Measurements from ENCODE around the gene TMSB15C.
"Not testable (repeated sequence)": the region's sequence is repeated elsewhere in the genome, so short reads cannot be mapped to it uniquely, and the experiment has no call there.

The TMSB15C gene

DNA sequence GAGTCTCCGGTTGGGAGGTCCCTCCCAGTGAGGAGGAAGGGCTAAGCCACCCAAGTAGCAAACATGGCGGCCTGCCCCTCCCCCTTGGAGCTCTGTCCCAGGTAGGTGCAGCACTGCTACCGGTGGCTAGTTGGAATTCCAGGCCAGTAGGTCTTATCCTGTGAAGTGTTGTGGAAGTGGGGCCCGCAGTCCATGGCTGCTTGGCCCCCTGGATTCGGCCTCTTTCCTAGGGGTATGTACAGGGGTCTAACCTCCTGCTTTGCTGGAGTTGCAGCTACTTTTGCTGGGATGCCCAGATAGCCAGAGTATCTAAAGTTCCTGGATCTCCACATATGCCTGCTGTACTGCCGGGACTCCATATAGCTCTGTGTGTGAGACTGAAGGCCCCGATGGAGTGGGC, 9.9 kb upstream of the TMSB15C start:
- Mint-ChIP-seq H3K4me1 (ENCODE audit: low read depth in 2 of 2) (no peaks in the 10 kb centered on the region), H3K9me3 (no peaks in the 10 kb centered on the region), H3K4me3 (no peak overlapping the region), H3K36me3 (ENCODE audit: insufficient read depth) (no peaks in the 10 kb centered on the region), H3K27ac (no peak overlapping the region), H3K27me3 (peaks cover 10 to 15% of the 10 kb centered on the region in 2 donors)
- DNase-seq (no peak), ATAC-seq (replicated peaks) (no peak)

DNA sequence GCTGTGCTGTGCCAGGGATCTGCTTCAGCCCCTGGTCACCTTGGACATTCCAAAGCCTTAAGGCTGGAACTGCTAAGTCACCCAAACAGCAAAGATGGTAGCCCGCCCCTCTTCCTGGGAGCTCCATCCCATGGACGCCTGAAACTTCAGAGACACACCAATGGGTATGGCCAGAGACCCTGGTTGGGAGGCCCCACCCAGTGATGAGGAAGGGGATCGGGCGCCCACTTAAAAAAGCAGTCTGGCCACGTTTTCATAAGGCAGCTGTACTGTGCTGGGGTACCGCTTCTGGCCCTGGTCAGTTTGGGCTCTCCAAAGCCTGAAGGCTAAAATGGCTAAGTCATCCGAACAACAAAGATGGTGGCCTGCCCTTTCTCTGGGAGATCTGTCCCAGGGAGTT, 9.4 kb upstream of the TMSB15C start:
- Mint-ChIP-seq H3K9me3 (no peaks in the 10 kb centered on the region), H3K4me1 (ENCODE audit: low read depth in 2 of 2) (no peaks in the 10 kb centered on the region), H3K27ac (no peak overlapping the region), H3K36me3 (ENCODE audit: insufficient read depth) (no peaks in the 10 kb centered on the region), H3K4me3 (no peak overlapping the region), H3K27me3 (peaks cover 10 to 15% of the 10 kb centered on the region in 2 donors)
- DNase-seq (no peak), ATAC-seq (replicated peaks) (no peak)

DNA sequence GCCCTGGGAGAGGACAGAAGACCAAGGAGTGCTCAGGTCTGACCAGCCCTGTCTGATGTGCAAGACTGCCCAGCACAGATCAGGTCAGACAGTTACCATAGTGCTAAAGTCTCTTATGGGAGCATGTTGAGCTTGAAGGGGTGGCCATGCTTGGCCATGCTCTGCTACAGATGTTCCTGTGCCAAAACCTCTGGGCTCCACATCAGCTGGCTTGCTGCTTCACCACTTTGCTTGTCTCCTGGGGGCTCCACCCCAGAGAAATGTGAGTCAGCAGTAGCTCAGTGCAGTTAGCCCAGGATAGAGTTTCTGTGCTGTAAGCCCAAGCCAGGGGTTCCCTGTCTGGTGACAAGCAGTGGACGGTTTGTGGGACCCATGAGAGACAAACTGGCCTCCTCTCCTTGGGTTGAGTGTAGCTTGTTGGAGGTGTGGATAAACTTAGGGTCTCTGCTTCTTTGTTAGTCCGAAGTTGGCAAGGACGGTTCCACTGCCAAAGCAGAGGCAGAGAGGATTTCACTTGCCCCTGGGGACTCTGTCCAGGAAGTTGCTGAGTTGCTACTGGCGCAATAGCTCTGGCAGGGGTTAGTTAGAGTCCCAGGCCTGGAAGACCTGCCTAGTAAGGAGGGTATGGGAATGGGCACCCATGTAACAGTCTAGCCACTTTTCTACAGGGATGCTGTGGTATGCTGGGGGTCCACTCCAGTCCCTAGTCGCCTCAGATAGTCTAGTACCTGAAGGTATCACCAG, 8.7 kb upstream of the TMSB15C start:
- Mint-ChIP-seq H3K9me3 (no peaks in the 10 kb centered on the region), H3K36me3 (ENCODE audit: insufficient read depth) (no peaks in the 10 kb centered on the region), H3K4me3 (no peak overlapping the region), H3K4me1 (ENCODE audit: low read depth in 2 of 2) (no peaks in the 10 kb centered on the region), H3K27me3 (peaks cover 10 to 15% of the 10 kb centered on the region in 2 donors), H3K27ac (no peak overlapping the region)
- no peak for DNase-seq
- ATAC-seq (replicated peaks), result no peak

DNA sequence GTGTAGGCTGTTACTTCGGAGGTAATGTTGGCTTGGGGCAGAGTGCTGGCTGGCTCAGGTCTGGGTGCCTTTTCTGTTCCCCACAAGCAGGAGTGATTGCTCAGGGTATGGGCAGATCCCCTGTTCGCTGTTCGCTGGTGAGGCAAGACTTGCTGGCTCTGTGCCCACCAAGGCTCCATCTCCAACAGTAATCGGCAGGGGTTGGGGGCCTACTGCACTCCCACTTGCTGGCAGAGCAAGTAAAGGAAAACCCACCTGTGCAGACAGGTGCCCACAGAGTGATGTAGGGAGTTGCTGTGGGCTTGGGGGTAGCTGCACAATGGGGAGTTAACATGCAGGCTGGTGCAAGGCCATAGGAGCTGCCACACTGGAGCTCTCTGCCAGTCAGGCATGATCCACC, 8.0 kb upstream of the TMSB15C start:
- DNase-seq, result no peak

DNA sequence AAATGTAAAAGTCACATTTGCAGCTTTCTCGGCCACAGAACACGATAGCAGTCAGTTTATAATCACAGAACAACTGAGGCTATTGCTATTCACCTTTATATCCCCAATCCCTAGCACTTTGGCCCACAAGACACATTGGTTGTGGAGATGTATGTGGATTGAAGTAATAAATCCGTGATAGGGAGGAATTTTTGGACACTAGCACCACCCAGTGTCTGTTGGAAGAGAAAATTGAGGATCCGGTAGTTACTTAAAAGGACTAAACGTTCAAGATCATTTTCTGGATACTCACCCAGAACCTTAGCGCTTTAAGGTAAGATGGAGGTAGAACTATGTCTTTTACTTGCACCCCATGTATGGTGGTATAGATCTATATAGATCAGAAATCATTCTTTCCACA, 1.8 kb upstream of the TMSB15C start:
- H3K27me3 Mint-ChIP-seq; H3K4me1 Mint-ChIP-seq (ENCODE audit: low read depth in 2 of 2); H3K27ac Mint-ChIP-seq; ATAC-seq (replicated peaks); H3K9me3 Mint-ChIP-seq; H3K36me3 Mint-ChIP-seq (ENCODE audit: insufficient read depth); DNase-seq; H3K4me3 Mint-ChIP-seq: not testable (repeated sequence)

More for the DNA sequence above, 8.0 kb upstream of the TMSB15C start:
- Mint-ChIP-seq H3K36me3 (ENCODE audit: insufficient read depth) (no peaks in the 10 kb centered on the region), H3K9me3 (no peaks in the 10 kb centered on the region), H3K27ac (no peak overlapping the region), H3K4me3 (no peak overlapping the region), H3K27me3 (peaks cover 10 to 15% of the 10 kb centered on the region in 2 donors), H3K4me1 (ENCODE audit: low read depth in 2 of 2) (no peaks in the 10 kb centered on the region)
- no peak for ATAC-seq (replicated peaks)

DNA sequence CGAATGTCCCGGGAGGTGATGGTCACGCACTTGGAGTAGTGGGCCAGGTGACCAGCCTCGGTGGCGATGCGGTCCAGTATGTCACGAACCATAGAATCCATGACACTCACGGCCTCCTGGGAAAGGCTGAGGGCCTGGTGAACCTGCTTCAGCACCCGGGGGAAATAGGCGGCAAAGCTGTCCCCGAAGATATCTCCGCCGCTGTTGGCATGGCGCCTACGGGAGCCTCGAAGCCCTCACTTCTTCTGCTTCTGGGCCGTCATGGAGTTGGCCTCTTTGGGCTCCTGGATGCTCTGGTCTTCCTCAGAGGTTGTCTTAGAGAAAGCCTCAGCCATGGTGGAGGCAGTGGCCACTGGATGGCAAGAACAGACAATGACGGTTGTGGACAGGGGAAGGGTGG, 13.4 kb downstream of the TMSB15C start:
- H3K4me3 Mint-ChIP-seq; H3K4me1 Mint-ChIP-seq (ENCODE audit: low read depth in 2 of 2); H3K36me3 Mint-ChIP-seq (ENCODE audit: insufficient read depth); DNase-seq; H3K27ac Mint-ChIP-seq; ATAC-seq (replicated peaks); H3K9me3 Mint-ChIP-seq; H3K27me3 Mint-ChIP-seq: not testable (repeated sequence)

DNA sequence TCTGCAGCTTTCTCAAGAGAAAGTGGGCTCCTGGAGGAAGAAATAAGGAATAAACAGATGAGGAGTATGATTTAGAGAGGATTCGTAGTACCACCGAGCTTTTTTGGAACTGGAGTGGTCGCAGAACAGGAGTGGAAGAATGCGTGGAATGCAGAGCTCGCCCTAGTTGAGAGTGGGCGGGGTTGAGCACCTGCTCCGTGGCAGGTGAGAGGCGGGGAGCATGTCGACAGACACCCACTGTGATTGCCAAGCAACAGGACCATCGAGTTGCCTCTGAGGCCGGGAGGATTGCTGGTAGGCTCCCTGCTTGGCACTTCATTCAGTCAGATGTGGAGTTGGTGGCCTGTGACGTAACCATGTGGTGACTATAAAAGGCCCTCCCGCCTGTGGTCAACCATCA, 21.1 kb downstream of the TMSB15C start:
- H3K27me3 Mint-ChIP-seq; H3K4me1 Mint-ChIP-seq (ENCODE audit: low read depth in 2 of 2); H3K4me3 Mint-ChIP-seq: not testable (repeated sequence)

DNA sequence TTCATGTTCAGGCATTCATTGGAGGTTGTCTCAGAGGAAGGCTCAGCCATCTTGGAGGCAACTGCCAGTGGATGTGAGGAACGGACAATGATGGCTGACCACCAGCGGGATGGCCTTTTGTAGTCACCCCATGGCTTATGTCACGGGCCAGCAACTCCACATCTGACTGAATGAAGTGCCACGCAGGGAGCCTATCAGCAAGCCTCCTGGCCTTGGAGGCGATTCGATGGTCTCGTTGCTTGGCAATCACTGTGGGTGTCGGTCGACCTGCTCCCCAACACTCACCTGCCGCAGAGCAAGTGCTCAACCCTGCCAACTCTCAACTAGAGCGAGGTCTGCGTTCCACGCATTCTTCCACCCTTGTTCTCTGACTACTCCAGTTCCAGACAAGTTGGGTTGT, 28.9 kb downstream of the TMSB15C start:
- no peaks in the 10 kb centered on the region for H3K9me3 Mint-ChIP-seq
- no peak for DNase-seq
- H3K4me1 Mint-ChIP-seq (ENCODE audit: low read depth in 2 of 2), result no peaks in the 10 kb centered on the region
- no peak overlapping the region for H3K4me3 Mint-ChIP-seq
- no peaks in the 10 kb centered on the region for H3K36me3 Mint-ChIP-seq (ENCODE audit: insufficient read depth)
- peaks cover 22 to 38% of the 10 kb centered on the region in 2 donors for H3K27me3 Mint-ChIP-seq
- no peak overlapping the region for H3K27ac Mint-ChIP-seq
- no peak for ATAC-seq (replicated peaks)

More for the DNA sequence above, 21.1 kb downstream of the TMSB15C start:
- not testable (repeated sequence) for H3K36me3 Mint-ChIP-seq (ENCODE audit: insufficient read depth); H3K9me3 Mint-ChIP-seq; ATAC-seq (replicated peaks); H3K27ac Mint-ChIP-seq; DNase-seq

DNA sequence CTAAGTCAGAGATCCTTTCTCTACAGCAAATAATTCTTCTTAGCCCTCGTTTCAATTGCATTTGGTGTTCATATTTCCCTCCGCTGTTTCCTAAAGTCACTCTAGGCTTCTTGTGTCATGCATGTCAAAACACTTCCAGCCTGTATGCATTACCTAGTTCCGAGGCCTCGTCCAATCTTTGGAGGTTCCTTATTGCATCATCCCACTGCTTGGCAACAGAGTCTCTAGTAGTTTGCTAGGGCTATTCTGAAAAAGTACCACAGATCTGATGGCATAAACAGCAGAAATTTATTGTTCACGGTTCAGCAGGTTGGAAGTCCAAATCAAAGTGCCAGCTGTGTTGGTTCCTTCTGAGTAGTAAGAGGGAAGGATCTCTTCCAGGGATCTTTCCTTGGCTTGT, 30.4 kb downstream of the TMSB15C start:
- H3K4me3 Mint-ChIP-seq, result no peak overlapping the region
- peaks cover 23 to 41% of the 10 kb centered on the region in 2 donors for H3K27me3 Mint-ChIP-seq
- DNase-seq, result no peak
- no peak overlapping the region for H3K27ac Mint-ChIP-seq
- no peak for ATAC-seq (replicated peaks)
- H3K9me3 Mint-ChIP-seq, result no peaks in the 10 kb centered on the region
- H3K4me1 Mint-ChIP-seq (ENCODE audit: low read depth in 2 of 2), result no peaks in the 10 kb centered on the region
- H3K36me3 Mint-ChIP-seq (ENCODE audit: insufficient read depth), result no peaks in the 10 kb centered on the region

DNA sequence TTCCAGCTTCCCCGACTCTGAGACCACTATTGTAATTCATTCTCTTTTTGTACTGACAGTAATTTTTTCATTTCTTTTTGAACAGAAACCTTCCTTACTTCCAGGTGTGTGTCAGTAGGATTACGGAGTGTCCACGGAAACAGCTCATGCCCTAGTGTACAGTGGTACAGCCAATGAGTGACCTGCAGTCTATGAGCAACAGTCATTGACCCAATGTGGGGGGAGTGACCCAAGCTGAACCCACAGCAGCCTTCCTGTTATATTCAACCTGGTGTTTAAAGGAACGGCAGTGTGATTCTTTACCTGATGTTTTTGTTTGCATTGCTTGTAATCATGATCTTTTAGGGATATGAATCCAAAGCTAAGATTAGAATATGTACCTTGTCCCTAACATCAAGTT, 35.0 kb downstream of the TMSB15C start:
- Mint-ChIP-seq H3K36me3 (ENCODE audit: insufficient read depth) (no peaks in the 10 kb centered on the region), H3K27ac (no peak overlapping the region), H3K27me3 (peaks cover 32 to 46% of the 10 kb centered on the region in 2 donors), H3K9me3 (no peaks in the 10 kb centered on the region), H3K4me3 (no peak overlapping the region), H3K4me1 (ENCODE audit: low read depth in 2 of 2) (no peaks in the 10 kb centered on the region)
- DNase-seq (no peak), ATAC-seq (replicated peaks) (no peak)

DNA sequence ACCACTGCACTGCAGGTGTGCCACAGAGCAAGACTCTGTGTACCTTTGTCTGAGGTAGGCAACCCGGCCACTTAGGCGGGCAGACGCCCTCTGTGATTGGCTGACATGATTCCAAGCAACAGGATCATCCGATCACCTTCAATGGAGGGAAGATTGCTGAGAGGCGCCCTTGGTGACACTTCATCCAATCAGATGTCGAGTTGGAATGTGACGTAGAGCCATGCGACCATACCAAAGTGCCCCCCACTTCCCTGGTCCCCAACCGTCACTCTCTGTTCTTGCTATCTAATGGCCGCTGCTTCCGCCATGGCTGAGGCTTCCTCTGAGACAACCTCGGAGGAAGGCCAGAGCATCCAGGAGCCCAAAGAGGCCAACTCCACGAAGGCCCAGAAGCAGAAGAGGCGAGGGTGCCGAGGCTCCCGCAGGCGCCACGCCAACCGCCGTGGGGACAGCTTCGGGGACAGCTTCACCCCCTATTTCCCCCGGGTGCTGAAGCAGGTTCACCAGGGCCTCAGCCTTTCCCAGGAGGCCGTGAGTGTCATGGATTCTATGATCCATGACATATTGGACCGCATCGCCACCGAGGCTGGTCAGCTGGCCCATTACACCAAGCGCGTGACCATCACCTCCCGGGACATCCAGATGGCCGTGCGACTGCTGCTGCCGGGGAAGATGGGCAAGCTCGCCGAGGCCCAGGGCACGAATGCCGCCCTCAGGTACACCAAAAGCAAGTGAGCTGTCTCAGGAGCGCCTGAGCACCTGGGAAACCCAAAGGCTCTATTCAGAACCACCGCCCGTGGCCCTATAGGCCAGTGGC, 36.1 kb downstream of the TMSB15C start, which contains the start of gene H2BW2:
Gene H2BW2, plus strand, starts transcription at position 268 of the 817 bp plus-strand sequence. Its CDS starts 39 bp downstream, at position 307.
- no peak within 1 kb of the TSS for H3K27ac Mint-ChIP-seq

More for the DNA sequence above, 36.1 kb downstream of the TMSB15C start, which contains the start of gene H2BW2:
- H3K9me3 Mint-ChIP-seq, result no peaks in the 10 kb centered on the region
- no peak within 1 kb of the TSS for H3K4me3 Mint-ChIP-seq
- peaks cover 39 to 48% of the 10 kb centered on the region in 2 donors for H3K27me3 Mint-ChIP-seq
- no peak for DNase-seq
- no peak for ATAC-seq (replicated peaks)
- no peaks in the 10 kb centered on the region for H3K36me3 Mint-ChIP-seq (ENCODE audit: insufficient read depth)
- no peaks in the 10 kb centered on the region for H3K4me1 Mint-ChIP-seq (ENCODE audit: low read depth in 2 of 2)

All from effector memory CD8-positive, alpha-beta T cell (primary cell).